ENCODE data around the gene LBHD1.
"Not testable (repeated sequence)": the region's sequence is repeated elsewhere in the genome, so short reads cannot be mapped to it uniquely, and the experiment has no call there.

The LBHD1 gene

GRCh38 chr11:62652161-62653006 lies 19.7 kb downstream of the LBHD1 start:
- DNase-seq (ENCODE audit: extremely low read depth, low read depth), result no peak
- no peak for TF ChIP-seq CTCF (IDR thresholded peaks at IDR 0.05; ENCODE audit: low read depth, low read length)

GRCh38 chr11:62650283-62650682 lies 21.8 kb downstream of the LBHD1 start:
- DNase-seq (ENCODE audit: extremely low read depth, low read depth), result not testable (repeated sequence)

- no peak for TF ChIP-seq CTCF (IDR thresholded peaks at IDR 0.05; ENCODE audit: low read depth, low read length)
- DNase-seq (ENCODE audit: extremely low read depth, low read depth), result no peak
Measured at GRCh38 chr11:62649486-62649885, 22.6 kb downstream of the LBHD1 start.

DNA sequence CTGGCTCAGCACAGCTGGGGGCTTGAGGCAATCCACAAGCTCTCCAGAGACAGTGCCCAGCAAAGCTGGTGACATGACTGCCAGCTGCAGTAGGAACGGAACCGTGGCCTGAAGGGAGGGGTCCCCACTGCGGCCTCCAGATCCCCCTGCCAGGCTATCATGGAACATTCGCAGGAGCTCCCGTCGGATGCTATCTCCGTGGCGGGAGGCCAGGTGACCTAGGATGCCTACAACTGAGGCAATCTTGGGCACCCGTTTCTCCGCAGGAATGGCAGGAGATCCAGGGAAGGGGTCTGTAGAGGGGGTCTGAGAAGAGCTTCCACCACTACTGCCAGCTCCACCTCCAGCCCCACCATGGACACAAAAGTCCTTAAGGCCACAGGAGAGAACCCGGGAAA lies 23.1 kb downstream of the LBHD1 start:
- TF ChIP-seq CTCF (IDR thresholded peaks at IDR 0.05; ENCODE audit: low read depth, low read length), result no peak
- DNase-seq (ENCODE audit: extremely low read depth, low read depth), result no peak

DNA sequence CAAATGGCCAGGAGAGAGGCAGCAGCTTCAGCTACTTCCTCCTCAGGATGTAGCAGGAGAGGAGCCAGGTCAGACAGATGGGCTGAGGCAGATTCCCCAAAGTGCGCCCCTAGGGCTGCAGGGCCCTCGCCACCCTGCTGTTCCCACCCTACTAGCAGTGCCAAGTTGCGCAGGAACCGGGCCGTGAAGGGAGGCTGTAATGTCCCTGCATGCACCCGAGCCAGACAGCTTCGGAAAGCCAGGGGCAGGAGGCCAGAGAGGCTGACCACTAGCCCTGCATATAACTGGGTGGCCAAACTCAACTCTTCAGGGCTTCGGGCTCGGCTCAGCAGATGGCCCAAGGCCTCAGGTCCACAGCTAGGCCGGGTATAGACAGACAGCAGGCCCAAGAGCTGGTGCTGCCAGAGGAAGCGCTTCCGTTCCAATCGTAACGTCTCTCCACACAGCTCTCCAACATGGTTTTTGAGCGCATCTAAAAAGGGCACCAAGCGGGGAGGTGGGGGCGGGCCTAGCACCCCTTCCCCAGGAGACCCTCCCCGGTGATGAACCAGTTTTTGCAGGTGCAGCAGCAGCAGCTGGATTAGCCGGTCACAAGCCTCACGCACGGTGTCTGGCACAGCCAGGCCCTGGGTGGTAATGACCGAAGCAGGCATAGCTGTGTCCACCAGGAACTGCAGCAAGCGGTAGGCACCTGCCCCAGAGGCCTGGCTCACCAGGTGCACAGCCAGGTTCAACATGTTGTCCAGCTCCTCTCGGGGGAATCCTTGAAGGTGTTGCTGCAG lies 23.7 kb downstream of the LBHD1 start:
- DNase-seq (ENCODE audit: extremely low read depth, low read depth), result no peak
- TF ChIP-seq CTCF (IDR thresholded peaks at IDR 0.05; ENCODE audit: low read depth, low read length), result no peak

GRCh38 chr11:62647609-62648005 lies 24.5 kb downstream of the LBHD1 start:
- DNase-seq (ENCODE audit: extremely low read depth, low read depth), result no peak
- no peak for TF ChIP-seq CTCF (IDR thresholded peaks at IDR 0.05; ENCODE audit: low read depth, low read length)

- DNase-seq (ENCODE audit: extremely low read depth, low read depth), result no peak
- TF ChIP-seq CTCF (IDR thresholded peaks at IDR 0.05; ENCODE audit: low read depth, low read length), result no peak
Measured at GRCh38 chr11:62646825-62647608, 25.1 kb downstream of the LBHD1 start.
